ENCODE results near the gene MTFP1. TPM values are rescaled to one million over a fixed set of nuclear protein-coding genes. Genes with fewer than 3 reads are reported as not detected.

The MTFP1 gene
- total RNA-seq, 4 donors from 2014 or later, result 5.2 to 13.3 (median 8.7) TPM

DNA sequence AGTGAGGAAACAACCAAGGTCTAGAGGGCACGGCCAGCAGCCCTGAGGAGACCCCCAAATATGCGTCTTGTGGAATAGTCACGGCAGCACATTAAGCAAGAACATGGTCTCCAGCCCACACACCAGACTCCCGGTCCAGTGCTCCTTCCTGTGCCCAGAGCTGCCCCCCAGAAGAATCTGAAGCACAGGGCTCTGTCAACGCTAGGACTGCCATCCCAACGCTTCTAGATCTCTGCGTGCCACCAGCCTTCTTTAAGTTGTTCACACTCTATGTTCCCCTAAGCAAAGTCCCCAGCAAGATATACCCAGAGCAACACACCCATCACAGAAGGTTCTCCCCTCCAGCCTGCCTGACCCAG is 32.3 kb upstream of the MTFP1 start:
- DNase-seq (ENCODE audit: low spot score in 2 of 2), result no peak
- no peak for TF ChIP-seq POLR2A (IDR thresholded peaks at IDR 0.05)
- TF ChIP-seq, protein P1, sequence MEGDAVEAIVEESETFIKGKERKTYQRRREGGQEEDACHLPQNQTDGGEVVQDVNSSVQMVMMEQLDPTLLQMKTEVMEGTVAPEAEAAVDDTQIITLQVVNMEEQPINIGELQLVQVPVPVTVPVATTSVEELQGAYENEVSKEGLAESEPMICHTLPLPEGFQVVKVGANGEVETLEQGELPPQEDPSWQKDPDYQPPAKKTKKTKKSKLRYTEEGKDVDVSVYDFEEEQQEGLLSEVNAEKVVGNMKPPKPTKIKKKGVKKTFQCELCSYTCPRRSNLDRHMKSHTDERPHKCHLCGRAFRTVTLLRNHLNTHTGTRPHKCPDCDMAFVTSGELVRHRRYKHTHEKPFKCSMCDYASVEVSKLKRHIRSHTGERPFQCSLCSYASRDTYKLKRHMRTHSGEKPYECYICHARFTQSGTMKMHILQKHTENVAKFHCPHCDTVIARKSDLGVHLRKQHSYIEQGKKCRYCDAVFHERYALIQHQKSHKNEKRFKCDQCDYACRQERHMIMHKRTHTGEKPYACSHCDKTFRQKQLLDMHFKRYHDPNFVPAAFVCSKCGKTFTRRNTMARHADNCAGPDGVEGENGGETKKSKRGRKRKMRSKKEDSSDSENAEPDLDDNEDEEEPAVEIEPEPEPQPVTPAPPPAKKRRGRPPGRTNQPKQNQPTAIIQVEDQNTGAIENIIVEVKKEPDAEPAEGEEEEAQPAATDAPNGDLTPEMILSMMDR (IDR thresholded peaks at IDR 0.05), result no peak
- no peak overlapping the region for H3K4me3 ChIP-seq (ENCODE audit: low read depth, poor library complexity, severe bottlenecking)
- intact Hi-C loops (cut with DNase I; ENCODE audit: low total_unique reads), result loop anchor here (5.0 kb wide), 1 partner anchor 94 kb away; no protein-coding TSS in a partner anchor
- WGBS, 2 donors, result 86 to 90% methylated on average over 7 of the region's 7 CpGs

DNA sequence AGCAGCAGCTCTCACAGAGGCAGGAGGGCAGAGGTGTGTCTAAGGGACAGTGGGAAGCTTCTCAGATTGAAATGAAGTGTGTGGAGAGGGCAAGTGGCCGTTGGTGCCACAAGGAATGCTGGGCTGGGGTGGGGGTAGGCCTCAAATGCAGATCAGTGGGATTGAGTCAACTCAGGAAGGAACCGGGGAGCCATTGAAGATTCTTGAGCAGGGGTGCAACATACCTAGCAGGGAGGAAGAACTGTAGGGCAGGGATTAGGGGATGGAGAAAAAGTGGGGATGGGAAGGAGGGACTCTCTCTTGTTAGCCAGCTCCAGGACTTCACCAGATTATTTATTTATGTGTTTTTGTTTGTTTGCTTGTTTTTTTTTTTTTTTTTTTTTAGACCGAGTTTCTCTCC is 31.7 kb upstream of the MTFP1 start:
- intact Hi-C loops (cut with DNase I; ENCODE audit: low total_unique reads), result loop anchor here (5.0 kb wide), 1 partner anchor 93 kb away; no protein-coding TSS in a partner anchor
- TF ChIP-seq, protein P1 (IDR thresholded peaks at IDR 0.05), result no peak
- no peak for TF ChIP-seq POLR2A (IDR thresholded peaks at IDR 0.05)
- 83 to 87% methylated on average over 3 of the region's 3 CpGs for WGBS, 2 donors
- H3K4me3 ChIP-seq (ENCODE audit: low read depth, poor library complexity, severe bottlenecking), result no peak overlapping the region
- no peak for DNase-seq (ENCODE audit: low spot score in 2 of 2)

DNA sequence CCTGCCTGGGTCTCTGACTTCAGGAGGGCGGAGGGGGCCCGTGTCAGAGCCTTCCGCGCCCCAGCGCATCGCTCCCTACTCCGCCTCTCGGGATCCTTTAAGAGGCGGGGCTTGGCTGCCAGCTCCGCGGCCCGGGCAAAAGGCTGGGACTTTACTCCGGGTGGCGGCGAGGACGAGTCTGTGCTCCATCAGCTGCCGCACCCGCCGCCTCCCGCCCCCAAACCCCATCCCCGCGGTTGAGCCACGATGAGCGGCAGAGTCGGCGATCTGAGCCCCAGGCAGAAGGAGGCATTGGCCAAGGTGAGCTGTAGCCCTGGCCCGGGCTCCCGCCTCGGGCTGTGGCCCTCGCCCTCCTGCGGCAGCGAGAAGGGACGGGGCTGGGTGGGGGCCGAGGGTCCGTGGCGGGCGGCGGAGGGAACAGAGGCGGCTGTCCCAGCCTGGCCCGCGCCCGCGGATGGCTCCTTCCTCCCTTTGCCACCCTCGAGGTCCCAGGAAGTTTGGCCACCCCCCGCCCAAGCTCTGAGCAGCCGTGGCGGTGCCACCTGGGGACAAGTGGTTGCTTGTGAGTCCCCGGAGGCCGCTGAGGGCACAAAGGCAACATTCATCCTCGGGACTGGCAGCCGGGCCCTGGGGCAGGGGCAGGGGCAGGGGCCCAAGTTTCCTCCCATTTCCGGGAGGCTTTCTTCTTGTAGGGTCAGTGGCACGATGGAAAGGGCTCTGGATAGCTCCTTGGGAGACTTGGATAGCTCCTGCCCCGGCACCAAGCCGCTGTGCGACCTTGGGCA is 28.5 kb upstream of the MTFP1 start, which contains the start of gene SEC14L2:
SEC14L2 (plus strand) TSS at position 148 of the 785 bp plus-strand sequence; CDS start at position 247, 99 bp downstream.
- H3K4me3 ChIP-seq (ENCODE audit: low read depth, poor library complexity, severe bottlenecking), result peak within 1 kb of the TSS; percentile 51
- intact Hi-C loops (cut with DNase I; ENCODE audit: low total_unique reads), result no loop called here
- 1% methylated on average over 31 to 35 of the region's 56 CpGs for WGBS, 2 donors
- peak; percentile 70 to 95 for DNase-seq (ENCODE audit: low spot score in 2 of 2)
- TF ChIP-seq, protein P1 (IDR thresholded peaks at IDR 0.05), result no peak
- no peak for TF ChIP-seq POLR2A (IDR thresholded peaks at IDR 0.05)

DNA sequence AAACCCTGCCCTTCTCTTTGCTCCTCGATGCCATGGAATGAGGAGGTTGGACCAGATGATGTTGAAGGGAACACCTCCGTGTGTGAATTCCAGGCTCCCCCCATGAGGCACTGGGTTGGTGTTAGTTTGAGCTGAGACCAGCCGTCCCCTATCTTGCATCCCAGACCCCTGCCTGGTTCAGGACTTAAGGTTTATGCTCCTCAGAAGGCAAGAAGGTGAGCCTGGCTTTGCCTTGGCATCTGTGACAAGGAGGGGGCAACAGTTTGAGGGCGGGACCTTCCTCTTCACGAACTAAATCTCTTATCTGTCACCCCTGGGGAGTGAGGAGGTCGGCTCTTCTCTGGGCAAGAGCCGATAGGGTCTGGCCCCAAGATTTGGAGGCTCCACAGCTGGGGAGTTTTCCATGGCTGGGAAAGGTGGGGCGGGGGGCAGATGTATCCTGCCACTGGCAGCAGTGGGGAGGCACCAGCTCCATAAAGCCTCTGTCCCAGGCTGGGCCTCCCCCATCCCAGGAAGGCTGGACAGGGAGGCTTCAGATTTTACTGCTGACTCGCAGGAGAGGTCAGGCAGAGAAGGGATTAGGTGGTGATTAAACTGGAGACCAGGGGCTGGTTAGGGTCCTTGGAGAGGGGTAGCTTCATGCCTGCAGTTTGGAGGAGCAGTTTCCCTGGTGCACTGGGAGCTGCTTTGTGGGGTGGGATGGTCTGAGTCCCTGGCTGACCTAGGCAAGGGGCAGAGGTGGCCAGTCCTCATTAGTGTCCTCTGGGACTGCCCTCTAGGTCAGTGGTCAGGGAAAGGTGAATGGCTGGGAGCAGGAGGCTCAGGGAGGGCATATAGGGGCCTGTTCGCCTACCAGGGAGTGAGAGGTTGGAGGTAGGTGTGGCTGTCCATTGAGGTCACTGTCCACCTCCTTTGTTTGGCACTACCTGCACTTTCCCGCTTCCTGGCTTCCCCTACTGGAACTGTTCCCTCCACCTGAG is 27.6 kb upstream of the MTFP1 start:
- no peak for DNase-seq (ENCODE audit: low spot score in 2 of 2)
- peak overlapping the region; percentile 51 for H3K4me3 ChIP-seq (ENCODE audit: low read depth, poor library complexity, severe bottlenecking)
- WGBS, 2 donors, result 24 to 36% methylated on average over 11 of the region's 11 CpGs
- TF ChIP-seq POLR2A (IDR thresholded peaks at IDR 0.05), result no peak
- intact Hi-C loops (cut with DNase I; ENCODE audit: low total_unique reads), result no loop called here

DNA sequence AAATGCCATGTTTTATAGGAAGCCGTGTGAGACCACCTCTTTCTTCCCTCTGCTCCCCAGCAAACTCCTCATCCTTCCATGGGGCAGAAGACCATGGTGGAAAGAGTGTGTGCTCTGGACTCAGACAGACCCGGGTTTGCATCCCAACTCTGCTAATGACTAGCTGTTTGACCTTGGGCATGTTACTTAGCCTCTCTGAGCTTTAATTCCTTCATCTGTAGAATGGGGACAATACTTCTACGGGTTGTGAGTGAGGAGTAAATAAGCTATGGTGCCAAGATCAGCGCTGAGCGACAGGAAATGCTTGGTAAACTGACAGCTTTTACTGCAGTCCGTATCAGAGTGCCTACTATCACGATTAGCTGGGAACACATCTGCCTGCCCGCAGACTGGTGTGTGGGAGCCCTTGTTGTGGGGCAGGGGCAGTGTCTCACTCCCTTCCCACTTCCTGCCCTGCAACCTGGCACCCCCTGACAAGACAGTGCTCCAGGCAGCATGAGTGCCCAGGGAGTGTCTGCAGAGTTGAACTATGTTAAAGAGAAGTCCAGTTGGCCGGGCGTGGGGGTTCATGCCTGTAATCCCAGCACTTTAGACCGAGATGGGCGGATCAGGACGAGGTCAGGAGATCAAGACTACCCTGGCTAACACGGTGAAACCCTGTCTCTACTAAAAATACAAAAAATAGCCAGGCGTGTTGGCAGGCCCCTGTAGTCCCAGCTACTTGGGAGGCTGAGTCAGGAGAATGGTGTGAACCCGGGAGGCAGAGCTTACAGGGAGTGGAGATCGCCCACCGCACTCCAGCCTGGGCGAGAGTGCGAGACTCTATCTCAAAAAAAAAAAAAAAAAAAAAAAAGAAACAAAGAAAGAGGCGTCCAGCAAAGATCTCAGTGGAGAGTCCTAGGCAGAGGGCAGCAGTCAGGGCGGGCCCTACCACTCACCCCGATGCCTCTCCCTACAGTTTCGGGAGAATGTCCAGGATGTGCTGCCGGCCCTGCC is 26.6 kb upstream of the MTFP1 start:
- TF ChIP-seq, protein P1 (IDR thresholded peaks at IDR 0.05), result no peak
- no peak for TF ChIP-seq POLR2A (IDR thresholded peaks at IDR 0.05)
- WGBS, 2 donors, result 43 to 63% methylated on average over 25 of the region's 25 CpGs
- intact Hi-C loops (cut with DNase I; ENCODE audit: low total_unique reads), result no loop called here
- no peak overlapping the region for H3K4me3 ChIP-seq (ENCODE audit: low read depth, poor library complexity, severe bottlenecking)
- no peak for DNase-seq (ENCODE audit: low spot score in 2 of 2)

Measured in lower leg skin (tissue), 4 donors.